K562 (cell line): Measurements from ENCODE around the gene LILRB3. TPM values are rescaled to one million over a fixed set of nuclear protein-coding genes. Genes with fewer than 3 reads are reported as not detected.

Experiments
- ATAC-seq: fragments of 200-7000 bp; cut with Tn5 transposase; 3 replicates; pipeline ENCODE4 v1.9.1; 2020; ENCODE audit warnings: moderate library complexity
- BruUV-seq: library from RNA; stranded (reverse); fragments of 400-500 nt; replicated peaks from 2 replicates; lab custom pipeline; 2021; lab: Mats Ljungman, UMichigan
- CTCF ChIA-PET: fragments of 300-600 bp; formaldehyde crosslinking; extraction: SDS; loops from one replicate; lab custom pipeline; 2021; ENCODE audit warnings: low intra/inter-chr PET ratio; lab: Yijun Ruan, JAX
- POLR2A ChIA-PET: fragments of 300-600, 350-650 bp; sonication (Branson Sonifier 250); formaldehyde crosslinking; extraction: SDS; loops from one replicate; lab custom pipeline; 2021; ENCODE audit warnings: antibody characterized with exemption, inconsistent platforms; lab: Yijun Ruan, JAX
- DNase-seq, 4 experiments: peaks; one replicate each; pipeline versions ENCODE4 v3.0.0 to v3.0.0-alpha.2; 2011 to 2018; ENCODE audit warnings: low spot score in 3 of 4, mixed read lengths in 3 of 4; ENCODE audit errors: extremely low read depth in 1 of 4
- FAIRE-seq: peaks from 2 replicates; lab custom pipeline; 2011; peaks lifted over from hg19 to GRCh38; lab: Jason Lieb, UNC
- H2AFZ ChIP-seq: 2 replicates; pipeline ENCODE4 v1.6.0; 2011; ENCODE audit warnings: low read depth, low read length, control low read depth, inconsistent platforms
- H3K27ac ChIP-seq: fragments of 200-600 bp; 3 replicates; pipeline ENCODE4 v1.8.0; 2011; ENCODE audit warnings: low read depth, mild to moderate bottlenecking, control low read depth, inconsistent platforms, low read length, moderate library complexity, mixed read lengths; ENCODE audit errors: extremely low read depth
- H3K27me3 ChIP-seq, 2 experiments: fragments of 300-600 bp in 1 of 2; 2 replicates in 1 of 2; 3 replicates in 1 of 2; pipeline versions ENCODE4 v1.6.0 to v1.8.0; 2011; ENCODE audit warnings: inconsistent platforms in 2 of 2, low read length in 2 of 2, mild to moderate bottlenecking in 1 of 2, mixed read lengths in 1 of 2, moderate library complexity in 1 of 2; ENCODE audit not compliant: control insufficient read depth in 2 of 2, insufficient read depth in 2 of 2
- H3K36me3 ChIP-seq: fragments of 300-600 bp; 3 replicates; pipeline ENCODE4 v1.8.0; 2011; ENCODE audit warnings: mild to moderate bottlenecking, low read length, inconsistent platforms; ENCODE audit not compliant: control insufficient read depth, insufficient read depth
- H3K4me1 ChIP-seq, 2 experiments: fragments of 200-600 bp in 1 of 2; replicated peaks in 1 of 2; 2 replicates in 1 of 2; 3 replicates in 1 of 2; pipeline versions ENCODE4 v1.5.1 to v1.8.0; 2011; ENCODE audit warnings: inconsistent platforms in 2 of 2, low read length in 2 of 2, mild to moderate bottlenecking in 1 of 2, mixed read lengths in 1 of 2, moderate library complexity in 1 of 2; ENCODE audit not compliant: control insufficient read depth in 2 of 2, insufficient read depth in 2 of 2
- H3K4me2 ChIP-seq: 2 replicates; pipeline ENCODE4 v1.6.1; 2011; ENCODE audit warnings: low read length, control low read depth, inconsistent platforms, mixed read lengths; ENCODE audit not compliant: insufficient read depth
- H3K4me3 ChIP-seq: fragments of 200-600 bp; sonication (generic), shearing (Covaris generic); 2 replicates; pipeline ENCODE4 v1.5.1; 2016; ENCODE audit warnings: control low read depth, inconsistent platforms
- H3K79me2 ChIP-seq: fragments of 200-600 bp; 3 replicates; pipeline ENCODE4 v1.8.0; 2011; ENCODE audit warnings: low read length, inconsistent platforms; ENCODE audit not compliant: control insufficient read depth, insufficient read depth
- H3K9ac ChIP-seq, 2 experiments: 2 replicates each; pipeline versions ENCODE4 v1.6.0 to v1.6.1; 2011; ENCODE audit warnings: low read depth in 2 of 2, low read length in 2 of 2, control low read depth in 1 of 2, inconsistent platforms in 1 of 2, mild to moderate bottlenecking in 1 of 2, mixed read lengths in 1 of 2; ENCODE audit not compliant: insufficient read depth in 1 of 2
- H3K9me1 ChIP-seq: one replicate; pipeline ENCODE4 v1.6.0; 2011; ENCODE audit warnings: inconsistent platforms, mild to moderate bottlenecking, low read length, moderate library complexity; ENCODE audit not compliant: control insufficient read depth, insufficient read depth
- H3K9me3 ChIP-seq: replicated peaks from 2 replicates; pipeline ENCODE4 v1.5.1; 2011; ENCODE audit warnings: low read depth, low read length, inconsistent platforms; ENCODE audit not compliant: control insufficient read depth, insufficient read depth
- H4K20me1 ChIP-seq: replicated peaks from 2 replicates; pipeline ENCODE4 v1.6.1; 2011; ENCODE audit warnings: low read length, inconsistent platforms, mixed read lengths; ENCODE audit not compliant: control insufficient read depth, insufficient read depth
- ATF1 ChIP-seq, 2 experiments: fragments of 450-650 bp in 1 of 2; IDR thresholded peaks; 2 replicates each; pipeline ENCODE4 v1.6.1; 2016; ENCODE audit warnings: missing compliant biosample characterization in 1 of 2, missing genetic modification characterization in 1 of 2
- ATF7 ChIP-seq: fragments of 450-650 bp; IDR thresholded peaks from 2 replicates; pipeline ENCODE4 v1.7.1; 2014; ENCODE audit warnings: mild to moderate bottlenecking, moderate library complexity
- CEBPB ChIP-seq: fragments of 450-650 bp; IDR thresholded peaks from 2 replicates; pipeline ENCODE4 v1.6.1; 2016; ENCODE audit warnings: missing genetic modification characterization, missing compliant biosample characterization
- CEBPG ChIP-seq, 3 experiments: fragments of 200-800 bp in 1 of 3; sonication (Bioruptor generic) in 1 of 3; sonication (generic) in 1 of 3; formaldehyde crosslinking in 1 of 3; IDR thresholded peaks in 2 of 3; conservative IDR thresholded peaks in 1 of 3; 2 replicates each; pipeline versions ENCODE4 v1.6.1 to v1.8.0; 2016 to 2022; ENCODE audit warnings: missing compliant biosample characterization in 2 of 3, missing genetic modification characterization in 2 of 3, mild to moderate bottlenecking in 1 of 3, missing genetic modification reagents in 1 of 3
- CREB1 ChIP-seq, 2 experiments: sonication (generic) in 1 of 2; formaldehyde crosslinking in 1 of 2; IDR thresholded peaks; 2 replicates each; pipeline versions ENCODE4 v1.6.1 to v1.8.0; 2012 to 2022; ENCODE audit warnings: inconsistent platforms in 1 of 2, mild to moderate bottlenecking in 1 of 2, missing genetic modification reagents in 1 of 2, moderate library complexity in 1 of 2
- CREM ChIP-seq: IDR thresholded peaks from 2 replicates; pipeline ENCODE4 v1.6.1; 2014; ENCODE audit warnings: antibody characterized with exemption, low read depth
- ELF1 ChIP-seq: fragments of 200-800 bp; sonication (Bioruptor generic); IDR thresholded peaks from 2 replicates; pipeline ENCODE4 v1.6.1; 2016; ENCODE audit warnings: missing genetic modification characterization, missing compliant biosample characterization
- HNRNPK ChIP-seq: fragments of 200-400 bp; formaldehyde crosslinking; IDR thresholded peaks from one replicate; pipeline ENCODE4 v1.6.1; 2018; ENCODE audit warnings: mild to moderate bottlenecking, low read depth, low read length; ENCODE audit not compliant: poor library complexity, severe bottlenecking
- JUN ChIP-seq, 2 experiments: sonication (generic) in 1 of 2; formaldehyde crosslinking in 1 of 2; IDR thresholded peaks; 2 replicates each; pipeline versions ENCODE4 v1.6.1 to v1.8.0; 2012 to 2022; ENCODE audit warnings: borderline replicate concordance in 2 of 2, mild to moderate bottlenecking in 2 of 2, improper control_type of control experiment in 1 of 2, low read depth in 1 of 2, low read length in 1 of 2, missing genetic modification reagents in 1 of 2
- JUNB ChIP-seq: fragments of 450-650 bp; formaldehyde crosslinking; conservative IDR thresholded peaks from 2 replicates; pipeline ENCODE4 v1.4.0; 2020; ENCODE audit warnings: mild to moderate bottlenecking
- JUND ChIP-seq, 2 experiments: IDR thresholded peaks; 2 replicates in 1 of 2; 3 replicates in 1 of 2; pipeline ENCODE4 v1.6.1; 2011; ENCODE audit warnings: borderline replicate concordance in 2 of 2, low read depth in 2 of 2, low read length in 2 of 2, improper control_type of control experiment in 1 of 2, missing biosample characterization in 1 of 2, missing genetic modification characterization in 1 of 2, missing genetic modification reagents in 1 of 2
- LARP7 ChIP-seq: fragments of 450-650 bp; IDR thresholded peaks from 2 replicates; pipeline ENCODE4 v1.6.1; 2016
- NCOA2 ChIP-seq, 2 experiments: fragments of 450-650 bp; IDR thresholded peaks; 2 replicates each; pipeline ENCODE4 v1.6.1; 2018; ENCODE audit warnings: mild to moderate bottlenecking in 2 of 2, moderate library complexity in 1 of 2; ENCODE audit not compliant: partially characterized antibody in 2 of 2
- POLR2AphosphoS5 ChIP-seq: IDR thresholded peaks from 2 replicates; pipeline ENCODE4 v1.6.1; 2011; ENCODE audit warnings: mild to moderate bottlenecking, low read depth, low read length, moderate library complexity; ENCODE audit not compliant: control insufficient read depth, insufficient read depth
- TFAM ChIP-seq: fragments of 250-450 bp; sonication (Bioruptor Pico); conservative IDR thresholded peaks from 2 replicates; pipeline ENCODE4 v1.5.0; 2021; ENCODE audit warnings: mild to moderate bottlenecking, moderate library complexity
- THRA ChIP-seq: fragments of 450-650 bp; IDR thresholded peaks from 2 replicates; pipeline ENCODE4 v1.6.1; 2017; ENCODE audit warnings: mild to moderate bottlenecking, moderate library complexity
- ZNF232 ChIP-seq: sonication (generic); formaldehyde crosslinking; IDR thresholded peaks from 2 replicates; pipeline ENCODE4 v1.8.0; 2022; ENCODE audit warnings: mild to moderate bottlenecking, missing genetic modification reagents
- ZNF408 ChIP-seq: fragments of 250-450 bp; sonication (Bioruptor Pico); IDR thresholded peaks from 2 replicates; pipeline ENCODE4 v1.4.0; 2020; ENCODE audit warnings: low read depth, mild to moderate bottlenecking, moderate library complexity
- WGBS: fragments of 100-300 bp; shearing (Covaris generic); methylation state at CpG from one replicate; pipeline ENCODE4 v1.1.6; 2016; ENCODE audit warnings: low coverage, mixed read lengths; ENCODE audit not compliant: insufficient coverage; ENCODE audit errors: missing lambda C conversion rate; 5-methylcytosine and 5-hydroxymethylcytosine counted together
- in situ Hi-C: fragments of 300-500 bp; cut with MboI; formaldehyde crosslinking; loops from 4 replicates; pipeline ENCODE4 v1.15.0; 2018; ENCODE audit warnings: inconsistent platforms, mixed read lengths
- intact Hi-C: fragments of 100-400 bp; cut with micrococcal nuclease; formaldehyde crosslinking; loops from 2 replicates; pipeline ENCODE4 v1.14.2; 2022
- polyA plus RNA-seq, 8 experiments: library from polyadenylated mRNA; depleted of rRNA in 4 of 8; stranded (reverse) in 5 of 8; unstranded in 3 of 8; fragments of >200 nt; fragmentation: Nextera tagmentation in 2 of 8; fragmentation: Illumina TruSeq in 1 of 8; extraction: Ambion mirVana in 2 of 8; extraction: Trizol in 1 of 8; gene quantifications; 2 replicates each; pipeline versions ENCODE4 v1.2.1 to v1.2.3, GENCODE V29; 2011 to 2014; ENCODE audit warnings: inconsistent platforms in 1 of 8, missing spikeins in 1 of 8
- total RNA-seq, 7 experiments: library from RNA; depleted of rRNA in 6 of 7; stranded (reverse); fragments of >200 nt in 6 of 7; fragmentation: Illumina TruSeq in 2 of 7; extraction: Trizol in 2 of 7; gene quantifications; 2 replicates each; pipeline versions ENCODE4 v1.2.1 to v1.2.3, GENCODE V29; 2011 to 2021; ENCODE audit warnings: low replicate concordance in 1 of 7
- TF ChIP-seq, protein P1 (sequence below): sonication (generic); formaldehyde crosslinking; IDR thresholded peaks from 2 replicates; pipeline ENCODE4 v1.8.1; 2022; ENCODE audit warnings: missing genetic modification reagents

The LILRB3 gene
- total and polyA plus RNA-seq, 9 of the 15 experiments (the other 6 are each of a cell fraction or from before 2014, with no cell fraction given): 0.01 to 0.09 TPM; not detected in 7

GRCh38 chr19:54252845-54253244 lies 30.0 kb upstream of the LILRB3 start:
- CTCF ChIA-PET: no interaction called here
- WGBS: 3% methylated on average over 10 of the region's 11 CpGs
- no peak for DNase-seq
- TF ChIP-seq THRA: no peak
- TF ChIP-seq POLR2AphosphoS5: no peak
- peak; percentile 49 for TF ChIP-seq CEBPB (tag)
- TF ChIP-seq CEBPG (CRISPR knock-in tag; IDR thresholded peaks at IDR 0.05): peak; percentile 59
- no peak for TF ChIP-seq CEBPG (tag; conservative IDR thresholded peaks at IDR 0.05 in 1 of 2, IDR thresholded peaks at IDR 0.05 in 1 of 2)
- no peak for TF ChIP-seq NCOA2 (IDR thresholded peaks at IDR 0.05; ENCODE audit: partially characterized antibody in 2 of 2)
- no peak for TF ChIP-seq ZNF408 (CRISPR knock-in tag)
- peak; percentile 81 for TF ChIP-seq CREM
- no peak for TF ChIP-seq ELF1 (tag)
- TF ChIP-seq, protein P1, sequence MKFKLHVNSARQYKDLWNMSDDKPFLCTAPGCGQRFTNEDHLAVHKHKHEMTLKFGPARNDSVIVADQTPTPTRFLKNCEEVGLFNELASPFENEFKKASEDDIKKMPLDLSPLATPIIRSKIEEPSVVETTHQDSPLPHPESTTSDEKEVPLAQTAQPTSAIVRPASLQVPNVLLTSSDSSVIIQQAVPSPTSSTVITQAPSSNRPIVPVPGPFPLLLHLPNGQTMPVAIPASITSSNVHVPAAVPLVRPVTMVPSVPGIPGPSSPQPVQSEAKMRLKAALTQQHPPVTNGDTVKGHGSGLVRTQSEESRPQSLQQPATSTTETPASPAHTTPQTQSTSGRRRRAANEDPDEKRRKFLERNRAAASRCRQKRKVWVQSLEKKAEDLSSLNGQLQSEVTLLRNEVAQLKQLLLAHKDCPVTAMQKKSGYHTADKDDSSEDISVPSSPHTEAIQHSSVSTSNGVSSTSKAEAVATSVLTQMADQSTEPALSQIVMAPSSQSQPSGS (CRISPR knock-in tag): peak; percentile 84; the same call in 1 of the 2 replicates
- TF ChIP-seq ATF1 (CRISPR knock-in tag; IDR thresholded peaks at IDR 0.05): no peak; the same call in 1 of the 2 replicates
- peak; percentile 88 for TF ChIP-seq ATF1 (tag; IDR thresholded peaks at IDR 0.05)
- TF ChIP-seq LARP7: no peak
- TF ChIP-seq CREB1 (IDR thresholded peaks at IDR 0.05): peak; percentile 24; the same call in 1 of the 2 replicates
- peak; percentile 69 for TF ChIP-seq CREB1 (CRISPR knock-in tag; IDR thresholded peaks at IDR 0.05)
- TF ChIP-seq JUN (IDR thresholded peaks at IDR 0.05; ENCODE audit: borderline replicate concordance, low read depth, low read length): 0 out of 2 replicates have a peak, but pooled peaks have one; percentile 26
- TF ChIP-seq JUN (CRISPR knock-in tag; IDR thresholded peaks at IDR 0.05; ENCODE audit: borderline replicate concordance): no peak
- no peak for TF ChIP-seq ZNF232 (CRISPR knock-in tag)
- peak; percentile 94 for TF ChIP-seq ATF7
- no peak for TF ChIP-seq TFAM
- TF ChIP-seq JUNB (CRISPR knock-in tag): peak; percentile 79
- no peak for TF ChIP-seq HNRNPK
- TF ChIP-seq JUND (IDR thresholded peaks at IDR 0.05; ENCODE audit: borderline replicate concordance, low read depth, low read length): peak; percentile 76
- peak; percentile 61; the same call in 1 of the 3 replicates for TF ChIP-seq JUND (tag; IDR thresholded peaks at IDR 0.05; ENCODE audit: borderline replicate concordance, low read depth, low read length)

More at GRCh38 chr19:54252845-54253244, 30.0 kb upstream of the LILRB3 start:
- peaks cover 47 to 66% of the 10 kb centered on the region in 2 experiments for H3K27me3 ChIP-seq
- no TSS peak for BruUV-seq
- H3K9me3 ChIP-seq: no peaks in the 10 kb centered on the region
- intact Hi-C loops (no loop called here), in situ Hi-C loops (no loop called here)
- ATAC-seq: no peak
- no peak overlapping the region for H3K4me2 ChIP-seq
- peak; percentile 23 for FAIRE-seq
- no peaks in the 10 kb centered on the region for H3K79me2 ChIP-seq
- H4K20me1 ChIP-seq: peaks cover 11% of the 10 kb centered on the region
- POLR2A ChIA-PET: interaction anchor here (0.7 kb wide), 1 partner anchor 427 kb away, joined by 3 read pairs; no protein-coding TSS in a partner anchor
- no peaks in the 10 kb centered on the region for H3K9me1 ChIP-seq
- no peak overlapping the region for H3K4me3 ChIP-seq
- no peak overlapping the region for H3K9ac ChIP-seq
- H3K36me3 ChIP-seq: no peaks in the 10 kb centered on the region
- no peaks in the 10 kb centered on the region; a peak in 2 of 5 replicates for H3K4me1 ChIP-seq
- no peak overlapping the region for H2AFZ ChIP-seq
- H3K27ac ChIP-seq: no peak overlapping the region
